ELR (cell line): ENCODE results near the gene ERGIC3.

ENCODE experiments used
- DNase-seq: peaks from one replicate; pipeline ENCODE4 v3.0.0-alpha.2; 2015; ENCODE audit warnings: low read depth

The ERGIC3 gene

DNA sequence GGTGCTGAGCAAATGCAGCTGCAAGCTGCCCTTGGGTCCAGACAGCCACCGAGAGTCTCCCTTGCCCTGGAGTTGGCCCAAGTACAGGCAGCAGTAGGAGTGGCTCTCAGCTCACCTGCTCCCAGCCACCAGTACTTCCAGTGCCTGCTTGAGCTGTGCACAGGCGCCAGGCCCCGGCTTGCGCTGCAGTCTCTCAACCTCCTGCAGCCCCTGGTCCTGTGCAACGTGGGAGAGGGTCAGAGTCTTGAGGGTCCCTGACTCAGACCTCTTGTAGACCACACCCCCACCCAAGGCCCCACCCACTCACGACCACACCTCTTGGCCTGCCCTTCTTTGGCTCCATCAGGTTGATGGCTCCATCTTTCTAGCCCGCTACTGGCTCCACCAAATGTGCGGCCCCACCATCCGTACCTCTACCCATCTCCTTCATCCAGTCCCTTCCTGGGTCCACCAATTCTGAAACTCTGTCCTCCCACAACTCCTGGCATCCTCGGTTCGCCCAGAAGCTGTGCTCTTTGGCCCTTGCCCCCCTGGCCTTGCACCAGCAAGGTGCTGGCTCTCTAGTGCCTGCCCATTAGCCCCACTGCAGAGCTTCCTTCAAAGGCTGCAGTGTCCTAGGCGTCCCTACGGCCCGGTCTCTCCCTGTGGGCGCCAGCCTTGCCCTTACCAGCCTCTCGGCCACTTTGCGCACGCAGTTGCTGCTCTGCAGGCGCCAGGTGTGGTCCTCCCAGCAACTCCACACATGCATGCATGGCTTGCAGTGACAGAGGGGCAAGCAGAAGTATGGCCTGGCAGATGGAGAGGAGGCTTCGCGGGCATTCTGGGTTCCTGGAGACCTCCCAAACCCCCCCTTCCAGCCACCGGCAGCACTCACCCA, 57.3 kb downstream of the ERGIC3 start:
- DNase-seq = no peak

DNA sequence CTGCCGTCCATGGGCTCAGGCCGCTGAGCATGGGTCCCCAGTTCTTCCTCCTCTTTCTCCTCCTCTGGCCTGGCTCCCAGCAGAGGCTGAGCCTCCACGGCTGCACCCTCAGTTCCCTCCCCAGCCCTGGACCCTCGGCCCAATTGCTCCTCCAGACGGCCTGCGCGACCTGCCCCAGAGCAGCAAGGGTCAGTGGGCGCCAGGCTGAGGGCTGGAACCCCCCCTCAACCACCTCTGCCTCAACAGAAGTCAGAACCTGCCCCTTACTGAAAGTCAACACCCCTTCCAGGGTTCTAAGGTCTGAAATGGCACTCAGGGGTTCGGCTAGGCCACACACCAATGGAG, 57.9 kb downstream of the ERGIC3 start:
- no peak for DNase-seq

DNA sequence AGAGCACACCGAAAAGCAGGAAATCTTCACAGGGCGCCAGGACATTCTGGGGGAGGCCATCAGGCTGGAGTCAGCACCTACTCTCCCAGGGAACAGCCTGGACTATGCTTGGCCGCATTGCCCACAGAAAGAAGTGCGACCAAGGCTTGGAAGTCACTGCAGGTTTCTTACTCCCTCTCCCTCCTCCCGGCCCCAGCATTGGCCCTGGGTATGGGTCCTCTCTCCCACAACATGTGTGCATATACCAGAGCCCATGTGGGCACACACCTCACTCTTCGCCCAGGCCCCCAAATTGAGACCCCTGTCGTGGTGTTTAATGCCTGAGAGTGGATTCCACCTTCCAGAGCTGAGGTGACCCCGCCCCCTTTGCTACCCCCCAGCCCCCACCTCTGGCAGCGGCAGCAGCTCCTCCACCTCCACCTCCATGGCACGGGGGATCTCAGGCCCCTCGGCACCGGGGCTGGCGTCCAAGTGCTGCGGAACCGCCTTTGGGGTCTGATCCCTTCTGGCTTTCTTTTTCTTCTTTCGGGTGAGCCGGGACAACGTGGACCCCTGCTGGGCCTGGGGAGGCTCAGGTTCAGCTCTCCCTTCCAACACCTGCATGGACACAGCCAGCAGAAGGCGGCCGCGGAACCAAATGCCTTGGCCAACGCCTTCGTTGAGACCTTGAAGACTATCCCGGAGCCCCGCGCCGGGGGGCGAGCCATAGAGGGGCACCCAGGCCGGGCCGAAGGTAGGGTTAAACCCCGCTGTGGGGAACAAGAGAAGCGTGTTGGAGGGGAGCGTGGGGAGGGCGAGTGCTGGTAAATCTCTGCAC, 58.5 kb downstream of the ERGIC3 start:
- DNase-seq = no peak

DNA sequence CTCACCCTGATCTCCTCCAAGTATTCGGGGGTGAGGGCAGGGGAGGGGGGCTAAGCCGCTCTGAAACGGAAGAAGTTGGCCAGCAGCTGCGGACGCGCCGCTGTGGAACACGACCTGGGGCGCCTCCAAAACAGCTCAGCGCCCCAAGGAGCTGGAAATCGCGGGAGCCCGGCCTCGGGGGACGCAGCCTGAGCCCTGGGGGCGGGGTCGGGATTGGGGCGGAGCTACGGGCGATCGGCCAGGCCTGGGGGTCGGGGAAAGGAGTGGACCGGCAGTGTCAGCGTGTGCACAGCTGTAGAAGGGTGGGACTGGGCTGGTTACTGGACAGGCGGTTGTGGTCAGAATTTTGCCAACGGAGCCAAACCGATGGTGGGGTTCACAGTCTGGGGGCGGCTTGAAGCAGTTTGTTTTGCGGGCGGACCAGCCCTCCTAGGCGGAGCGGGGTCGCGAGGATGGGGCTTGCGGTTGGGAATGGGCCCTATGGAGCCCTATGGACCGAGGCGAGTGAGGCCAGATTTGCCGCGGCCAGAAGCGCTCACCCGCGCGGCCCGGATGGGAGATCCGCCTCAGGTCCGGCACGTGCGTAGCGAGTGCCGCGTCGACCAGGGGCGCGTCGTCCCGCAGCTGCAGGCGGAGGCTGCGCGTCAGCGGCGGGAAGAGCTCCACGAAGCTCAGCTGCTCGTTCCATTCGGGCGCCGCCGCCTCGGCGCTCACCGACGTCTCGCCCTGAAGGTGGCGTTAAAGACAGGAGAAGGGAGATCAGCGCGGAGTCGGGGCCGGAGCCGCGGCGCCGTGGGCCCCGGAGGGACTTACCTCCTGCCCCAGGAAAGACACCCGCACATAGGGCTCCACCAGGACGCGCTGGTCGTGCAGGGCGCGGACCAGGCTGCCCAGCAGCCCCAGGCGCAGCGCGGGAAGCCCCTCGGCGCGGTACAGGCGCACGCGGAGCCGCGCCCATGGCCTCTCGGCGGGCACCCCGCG, 59.4 kb downstream of the ERGIC3 start:
- DNase-seq = peak; percentile 69

DNA sequence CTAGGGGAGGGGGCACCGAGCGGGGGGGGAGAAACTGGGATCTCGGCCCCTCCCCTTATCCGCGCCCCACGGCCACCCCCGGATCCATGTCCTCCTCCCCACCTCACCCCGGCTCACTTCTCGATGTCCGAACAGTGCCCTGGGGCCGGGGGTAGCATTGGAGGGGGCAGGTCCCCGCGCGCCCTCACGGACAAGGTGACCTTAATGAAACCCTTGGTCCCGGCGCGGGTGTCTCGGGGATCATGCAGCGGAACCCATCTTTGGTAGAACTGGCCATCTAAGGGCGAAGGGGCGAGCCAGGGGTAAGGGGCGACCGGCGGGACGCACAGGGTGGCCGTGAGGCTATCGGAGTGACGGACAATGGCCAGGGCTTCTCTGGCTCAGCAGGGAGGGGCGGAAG, 60.1 kb downstream of the ERGIC3 start:
- no peak for DNase-seq

DNA sequence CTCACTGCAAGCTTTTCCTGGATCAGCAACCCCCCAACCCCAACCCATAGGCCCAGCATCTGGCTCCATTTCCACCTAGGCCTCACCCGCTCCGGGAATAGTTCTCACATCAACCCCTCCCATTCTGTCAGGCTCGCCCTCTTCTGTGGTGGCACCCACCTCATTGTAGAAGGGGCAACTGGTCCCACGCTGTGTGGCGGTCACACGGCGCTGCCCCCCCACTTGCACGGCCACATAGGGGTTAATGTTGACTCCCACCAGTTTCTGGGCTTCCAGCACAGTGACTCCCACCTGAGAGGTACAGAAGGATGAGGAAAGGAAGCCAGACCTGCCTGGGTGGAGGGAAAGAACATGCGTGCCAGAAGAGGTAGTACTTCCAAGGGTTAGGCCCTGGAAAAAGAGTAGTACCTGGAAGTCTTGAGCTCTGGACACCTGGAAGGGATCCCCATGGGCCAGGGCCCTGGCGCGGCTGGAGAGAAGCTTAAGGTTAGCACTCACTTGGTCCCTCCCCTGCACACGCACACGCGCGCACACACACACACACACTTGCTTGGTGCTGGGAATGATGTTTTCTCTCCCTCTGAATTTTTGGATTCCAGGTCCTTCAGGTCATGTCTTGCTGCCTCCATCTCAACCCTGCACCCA, 61.1 kb downstream of the ERGIC3 start:
- DNase-seq = no peak

DNA sequence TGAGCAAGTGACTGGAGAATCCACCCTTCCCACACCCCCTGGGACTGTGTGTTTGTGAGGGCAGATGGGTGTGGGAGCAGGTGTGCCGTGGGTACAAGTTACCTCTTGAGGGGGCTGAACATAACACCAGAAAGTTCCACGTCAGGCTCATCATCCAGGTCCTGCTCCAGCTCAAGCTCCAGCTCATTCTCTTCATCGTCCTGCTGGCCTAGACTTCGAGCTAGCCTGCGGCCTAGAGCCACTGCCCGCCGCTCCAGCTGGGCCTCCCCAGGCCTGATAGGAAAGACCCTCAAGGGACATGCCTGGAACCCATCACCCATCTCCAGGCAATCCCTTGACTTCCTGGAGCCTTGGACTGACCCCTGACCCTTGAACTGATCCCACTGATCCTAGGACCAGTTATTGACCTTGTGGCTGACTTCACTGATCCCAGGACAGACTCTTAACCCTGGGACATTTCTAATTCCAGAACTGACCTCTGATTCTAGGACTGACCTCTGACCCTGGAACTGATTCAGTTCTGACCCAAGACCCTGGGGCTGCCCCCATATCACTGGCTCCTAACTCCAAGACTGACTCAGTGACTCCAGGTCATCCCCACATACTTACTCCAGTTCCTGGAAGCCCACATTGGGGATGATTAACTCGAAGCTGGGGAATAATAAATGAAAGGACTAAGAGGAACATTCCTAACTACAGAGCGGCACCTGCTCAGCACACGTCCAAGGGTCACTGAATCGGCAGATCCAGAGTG, 62.0 kb downstream of the ERGIC3 start:
- no peak for DNase-seq

DNA sequence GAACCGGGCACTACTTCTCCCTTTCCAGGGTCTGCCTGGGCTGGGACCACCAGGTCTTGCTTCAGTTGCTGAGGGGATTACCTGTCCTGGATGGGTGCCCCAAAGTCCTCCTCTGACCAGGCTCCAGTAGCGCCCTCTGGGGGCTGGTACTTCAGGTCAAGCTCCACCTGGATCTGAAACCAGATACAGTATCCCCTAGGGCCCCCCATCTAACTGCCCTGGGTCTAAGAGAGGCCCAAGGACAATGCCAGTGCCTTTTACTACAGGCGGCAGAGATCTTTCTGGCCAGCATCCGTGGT, 62.5 kb downstream of the ERGIC3 start:
- peak; percentile 49 for DNase-seq

DNA sequence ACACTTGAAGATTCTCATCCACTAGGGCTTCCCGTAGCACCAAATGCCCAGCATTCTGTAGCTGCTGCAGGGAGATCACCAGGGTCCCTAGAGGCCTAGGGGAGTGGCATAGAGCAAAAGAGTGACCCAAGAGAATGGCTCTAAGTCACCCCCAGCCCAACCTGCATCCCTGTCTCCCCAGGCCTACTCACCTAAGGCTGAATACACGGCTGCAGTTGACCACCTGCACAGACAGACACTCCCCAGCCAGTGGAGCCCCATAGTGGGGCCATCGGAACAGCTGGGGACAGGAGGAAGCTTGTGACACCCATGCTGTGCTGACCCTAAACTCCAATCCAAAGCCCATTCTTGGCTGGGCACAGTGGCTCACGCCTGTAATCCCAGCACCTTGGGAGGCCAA, 64.2 kb downstream of the ERGIC3 start:
- no peak for DNase-seq
